Karpas-422 (cell line): ENCODE measurements around the gene DACH1. TPM values are rescaled to one million over a fixed set of nuclear protein-coding genes. Genes with fewer than 3 reads are reported as not detected.
A peak's percentile ranks its signal among the peaks of the same experiment; 100 is the strongest.

ENCODE experiments used
- DNase-seq: peaks from one replicate; pipeline ENCODE4 v3.0.0-alpha.2; 2015
- H2AFZ ChIP-seq: fragments of 200-600 bp; sonication (generic); 2 replicates; pipeline ENCODE4 v1.6.1; 2014; ENCODE audit warnings: antibody characterized with exemption, low read length, mixed read lengths
- H3K27ac ChIP-seq: fragments of 200-600 bp; sonication (generic); 2 replicates; pipeline ENCODE4 v1.5.1; 2014; ENCODE audit warnings: mild to moderate bottlenecking, low read length, moderate library complexity
- H3K27me3 ChIP-seq: fragments of 200-600 bp; sonication (generic); 2 replicates; pipeline ENCODE4 v1.6.1; 2014; ENCODE audit warnings: low read length, mixed read lengths
- H3K36me3 ChIP-seq: fragments of 200-600 bp; sonication (generic); 2 replicates; pipeline ENCODE4 v1.6.1; 2014; ENCODE audit warnings: low read length, mixed read lengths; ENCODE audit not compliant: insufficient read depth
- H3K4me1 ChIP-seq: fragments of 200-600 bp; sonication (generic); 2 replicates; pipeline ENCODE4 v1.6.1; 2014; ENCODE audit warnings: mild to moderate bottlenecking, low read length, mixed read lengths
- H3K4me2 ChIP-seq: fragments of 200-600 bp; sonication (generic); 2 replicates; pipeline ENCODE4 v1.6.1; 2014; ENCODE audit warnings: low read length, low read depth, mild to moderate bottlenecking; ENCODE audit not compliant: poor library complexity, severe bottlenecking
- H3K4me3 ChIP-seq: fragments of 200-600 bp; sonication (generic); 2 replicates; pipeline ENCODE4 v1.5.1; 2014; ENCODE audit warnings: mild to moderate bottlenecking, antibody characterized with exemption, low read length, mixed read lengths
- H3K79me2 ChIP-seq: fragments of 200-600 bp; sonication (generic); 2 replicates; pipeline ENCODE4 v1.6.1; 2014; ENCODE audit warnings: mild to moderate bottlenecking, low read length, mixed read lengths
- H3K9ac ChIP-seq: fragments of 200-600 bp; sonication (generic); 2 replicates; pipeline ENCODE4 v1.6.0; 2014; ENCODE audit warnings: low read length
- H3K9me2 ChIP-seq: fragments of 200-600 bp; sonication (generic), shearing (Covaris generic); replicated peaks from 2 replicates; pipeline ENCODE4 v1.6.0; 2014; ENCODE audit warnings: mild to moderate bottlenecking, low read length, moderate library complexity; ENCODE audit not compliant: insufficient read depth
- H3K9me3 ChIP-seq: fragments of 300-700, 200-600 bp; sonication (generic); 2 replicates; pipeline ENCODE4 v1.6.1; 2014; ENCODE audit warnings: low read length, mixed read lengths
- H4K20me1 ChIP-seq: fragments of 200-600 bp; sonication (generic); 2 replicates; pipeline ENCODE4 v1.6.1; 2014; ENCODE audit warnings: mild to moderate bottlenecking, antibody characterized with exemption, low read length, low read depth; ENCODE audit not compliant: insufficient read depth
- total RNA-seq: library from RNA; depleted of rRNA; stranded (reverse); fragments of >200 nt; shearing (Covaris generic); gene quantifications from 2 replicates; pipeline ENCODE4 v1.2.3, GENCODE V29; 2014; ENCODE audit warnings: low replicate concordance

DACH1 gene
- total RNA-seq, 1 experiment from 2014 or later: not detected

DNA sequence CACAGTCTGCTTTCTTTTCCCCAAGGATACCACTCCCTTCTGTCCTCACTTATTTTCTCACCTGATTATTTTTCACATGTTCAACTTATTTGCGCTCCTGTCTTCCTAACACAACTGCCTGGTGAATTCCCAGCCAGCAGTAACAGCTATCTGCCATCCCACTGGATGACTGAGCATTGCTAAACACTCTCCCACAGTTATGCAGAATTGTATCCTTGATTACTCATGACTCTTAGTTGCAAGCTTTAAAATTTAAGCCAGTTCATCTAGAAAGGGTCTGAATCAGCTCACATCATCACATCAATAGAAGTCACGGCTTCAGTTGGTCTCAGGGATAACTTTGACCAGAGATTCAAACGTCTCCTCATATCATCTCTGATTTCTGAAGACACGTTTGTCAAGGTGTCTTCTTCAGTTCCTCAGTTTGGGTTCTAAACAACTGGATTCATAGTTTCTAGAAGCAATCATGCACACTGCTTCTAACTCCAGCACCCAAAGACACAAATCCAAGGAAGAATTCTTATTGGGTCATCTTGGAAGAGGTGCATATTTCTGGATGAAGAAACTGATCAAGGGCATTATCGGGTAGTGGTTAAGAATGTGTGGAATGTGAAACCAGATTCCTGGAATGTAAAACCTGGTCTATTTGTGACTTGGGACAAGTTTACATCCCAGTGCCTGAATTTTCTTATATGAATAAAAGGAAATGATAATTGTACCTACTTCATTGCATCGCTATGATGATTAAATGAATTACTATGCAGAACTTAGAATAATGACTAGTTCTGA lies 13.9 kb upstream of the DACH1 start:
- Histone ChIP-seq H3K4me1 (no peaks in the 10 kb centered on the region), H3K4me3 (no peak overlapping the region), H3K9ac (no peak overlapping the region), H2AFZ (no peak overlapping the region), H3K79me2 (no peaks in the 10 kb centered on the region), H3K9me2 (no peaks in the 10 kb centered on the region), H4K20me1 (no peaks in the 10 kb centered on the region), H3K36me3 (no peaks in the 10 kb centered on the region), H3K27me3 (no peaks in the 10 kb centered on the region), H3K4me2 (no peak overlapping the region), H3K27ac (no peak overlapping the region), H3K9me3 (peaks cover 4% of the 10 kb centered on the region; the same call in 1 of the 2 replicates)
- no peak for DNase-seq

DNA sequence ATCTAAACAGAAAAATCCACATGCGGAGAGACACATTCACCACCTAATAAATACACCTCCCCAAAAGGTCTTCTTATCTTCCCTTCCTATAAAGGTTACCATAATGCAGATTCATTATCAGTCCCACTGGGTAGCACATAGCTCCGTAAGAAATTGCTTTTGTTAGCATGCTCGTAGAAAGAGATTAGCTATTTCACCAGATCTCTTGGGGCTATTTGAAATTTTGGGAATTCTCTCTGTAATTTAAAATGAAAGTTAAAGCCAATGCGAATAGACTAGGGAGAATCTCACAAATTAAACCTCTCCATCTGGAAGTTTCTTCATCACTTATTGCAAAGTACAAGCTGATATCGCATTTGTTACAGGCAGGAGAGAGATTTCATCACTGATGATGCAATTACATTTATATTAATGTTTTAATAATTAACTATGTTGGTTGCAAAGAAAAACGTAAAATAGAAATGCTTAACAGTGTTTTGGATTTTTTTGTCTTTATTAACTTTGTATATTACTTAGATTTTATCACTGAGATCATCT lies 12.9 kb upstream of the DACH1 start:
- Histone ChIP-seq H3K27ac (no peak overlapping the region), H3K9ac (no peak overlapping the region), H2AFZ (no peak overlapping the region), H3K4me2 (no peak overlapping the region), H3K9me2 (no peaks in the 10 kb centered on the region), H3K36me3 (no peaks in the 10 kb centered on the region), H3K79me2 (no peaks in the 10 kb centered on the region), H3K4me3 (no peak overlapping the region), H3K9me3 (no peaks in the 10 kb centered on the region; the same call in 1 of the 2 replicates), H3K27me3 (no peaks in the 10 kb centered on the region), H4K20me1 (no peaks in the 10 kb centered on the region), H3K4me1 (no peaks in the 10 kb centered on the region)
- no peak for DNase-seq

DNA sequence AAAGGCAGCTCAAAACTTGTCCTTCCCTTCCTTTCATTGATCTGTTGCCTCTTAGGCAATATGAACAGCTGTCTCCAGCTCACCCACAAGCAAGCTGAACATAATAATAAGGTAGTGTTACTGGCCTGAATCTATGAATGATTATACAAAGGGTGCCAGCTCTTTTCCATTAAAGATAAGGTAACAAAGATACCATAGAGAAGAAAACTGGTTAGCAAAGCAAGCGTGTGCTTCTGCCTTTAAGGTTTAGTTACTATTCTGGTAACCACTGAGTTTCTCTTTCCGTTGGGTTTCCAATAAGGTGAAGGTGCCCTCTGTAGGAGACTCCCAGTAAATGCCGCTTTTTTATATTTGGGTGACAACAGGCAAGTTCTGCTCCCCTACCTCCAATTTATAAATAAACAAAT lies 12.1 kb upstream of the DACH1 start:
- Histone ChIP-seq H3K27ac (no peak overlapping the region), H3K27me3 (no peaks in the 10 kb centered on the region), H3K4me2 (no peak overlapping the region), H2AFZ (no peak overlapping the region), H3K9me2 (no peaks in the 10 kb centered on the region), H3K4me1 (no peaks in the 10 kb centered on the region), H3K9ac (no peak overlapping the region), H4K20me1 (no peaks in the 10 kb centered on the region), H3K9me3 (no peaks in the 10 kb centered on the region), H3K4me3 (no peak overlapping the region), H3K79me2 (no peaks in the 10 kb centered on the region), H3K36me3 (no peaks in the 10 kb centered on the region)
- peak; percentile 52 for DNase-seq

DNA sequence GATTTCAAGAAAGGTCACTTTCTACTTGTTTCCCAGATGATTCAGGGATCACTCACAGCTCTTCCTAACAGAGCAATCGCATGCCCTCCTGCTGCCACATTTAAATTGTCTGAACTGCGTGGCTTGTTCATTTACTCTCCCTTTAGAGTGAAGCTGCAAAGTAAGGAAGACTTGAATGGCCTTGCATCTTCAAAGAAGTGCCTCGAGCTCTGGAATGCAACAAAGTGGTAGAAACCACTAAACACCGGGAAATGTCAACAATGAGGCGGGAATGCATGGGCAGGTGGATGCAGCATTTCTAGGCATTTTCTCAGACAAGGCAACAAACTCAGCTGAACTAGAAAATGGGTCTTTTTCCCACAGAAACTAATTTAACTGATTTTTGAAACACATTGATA lies 10.3 kb upstream of the DACH1 start:
- no peak overlapping the region for H3K27ac ChIP-seq
- H2AFZ ChIP-seq: no peak overlapping the region
- H3K4me1 ChIP-seq: no peaks in the 10 kb centered on the region
- H3K9me2 ChIP-seq: no peaks in the 10 kb centered on the region
- no peaks in the 10 kb centered on the region for H4K20me1 ChIP-seq
- no peaks in the 10 kb centered on the region for H3K27me3 ChIP-seq
- no peak overlapping the region for H3K4me3 ChIP-seq
- no peak overlapping the region for H3K4me2 ChIP-seq
- H3K9me3 ChIP-seq: no peaks in the 10 kb centered on the region
- H3K36me3 ChIP-seq: no peaks in the 10 kb centered on the region
- DNase-seq: no peak
- H3K9ac ChIP-seq: no peak overlapping the region
- no peaks in the 10 kb centered on the region for H3K79me2 ChIP-seq

DNA sequence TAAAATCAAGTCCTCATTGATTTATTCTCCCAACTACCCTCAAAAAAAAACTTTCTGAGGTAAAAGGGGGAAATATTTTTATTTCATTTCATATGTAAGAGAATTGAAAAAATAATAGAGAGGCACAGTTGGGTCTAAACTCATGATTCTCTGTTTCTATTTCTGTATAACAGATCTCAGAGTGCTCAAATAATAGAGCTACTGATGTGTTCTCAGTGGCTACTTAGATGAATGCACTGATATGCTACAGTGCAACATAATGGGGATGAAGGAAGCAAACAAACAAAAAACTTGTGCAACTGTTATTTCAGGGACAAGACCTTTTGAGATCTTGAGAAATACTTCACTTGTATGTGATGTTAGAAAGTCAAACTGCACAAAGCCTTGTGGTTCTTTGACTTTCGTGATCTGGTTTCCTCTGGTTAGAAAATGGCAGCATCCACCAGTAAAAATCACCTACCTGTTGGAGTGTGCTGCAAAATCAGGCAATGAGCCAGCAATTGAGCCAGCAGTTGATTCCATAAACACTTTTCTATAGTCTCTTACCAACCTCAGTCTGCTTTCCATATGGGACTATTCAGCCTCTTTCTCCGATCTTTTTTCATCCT lies 9.7 kb upstream of the DACH1 start:
- Histone ChIP-seq H3K4me2 (no peak overlapping the region), H3K27ac (no peak overlapping the region), H3K4me3 (no peak overlapping the region), H3K9me3 (no peaks in the 10 kb centered on the region), H3K9me2 (no peaks in the 10 kb centered on the region), H4K20me1 (no peaks in the 10 kb centered on the region), H3K79me2 (no peaks in the 10 kb centered on the region), H3K27me3 (no peaks in the 10 kb centered on the region), H3K9ac (no peak overlapping the region), H2AFZ (no peak overlapping the region), H3K36me3 (no peaks in the 10 kb centered on the region), H3K4me1 (no peaks in the 10 kb centered on the region)
- no peak for DNase-seq

DNA sequence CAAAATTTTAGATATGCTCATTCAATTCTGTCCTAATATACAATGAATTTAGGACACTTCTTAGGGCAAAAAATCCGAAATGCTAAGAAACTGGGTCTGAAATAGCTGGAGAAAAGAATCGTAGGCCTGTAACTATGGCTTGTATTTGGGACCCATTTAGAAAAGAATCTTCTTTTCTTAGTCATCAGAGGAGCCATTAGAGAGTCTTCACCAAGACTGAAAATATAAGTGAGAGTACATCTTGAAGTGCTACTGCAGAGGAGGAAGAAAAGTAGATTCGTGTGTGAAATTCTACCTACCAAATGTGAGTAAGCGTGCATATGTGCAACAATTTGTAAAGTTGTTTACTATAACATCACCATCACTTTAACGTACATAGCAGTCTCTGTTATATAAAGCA lies 8.8 kb upstream of the DACH1 start:
- Histone ChIP-seq H3K9me3 (no peaks in the 10 kb centered on the region), H3K27me3 (no peaks in the 10 kb centered on the region), H3K9me2 (no peaks in the 10 kb centered on the region), H3K4me3 (no peak overlapping the region), H3K4me1 (no peaks in the 10 kb centered on the region), H4K20me1 (no peaks in the 10 kb centered on the region), H3K9ac (no peak overlapping the region), H3K79me2 (no peaks in the 10 kb centered on the region), H2AFZ (no peak overlapping the region), H3K4me2 (no peak overlapping the region), H3K27ac (no peak overlapping the region), H3K36me3 (no peaks in the 10 kb centered on the region)
- DNase-seq: no peak

DNA sequence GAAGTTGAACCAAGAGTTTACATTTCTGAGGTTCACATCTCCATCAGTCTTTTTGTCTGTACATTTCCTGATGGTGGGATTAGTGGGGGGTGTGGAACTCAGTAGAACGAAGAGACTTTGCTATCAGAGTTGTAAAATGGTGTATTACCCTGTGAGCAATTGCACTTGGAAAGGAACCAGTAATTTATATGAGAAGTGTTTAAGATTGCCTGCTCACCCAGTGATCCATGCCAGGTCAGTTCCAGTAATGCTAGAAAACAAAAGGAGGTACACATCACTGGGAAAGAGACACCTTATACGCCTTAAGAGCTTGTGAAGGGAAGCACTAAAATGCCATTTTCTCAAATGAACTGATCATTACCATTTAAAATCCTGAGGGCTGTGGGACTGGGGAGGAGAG lies 7.5 kb upstream of the DACH1 start:
- no peaks in the 10 kb centered on the region for H3K4me1 ChIP-seq
- H4K20me1 ChIP-seq: no peaks in the 10 kb centered on the region
- H3K4me3 ChIP-seq: no peak overlapping the region
- no peak overlapping the region for H3K27ac ChIP-seq
- H3K27me3 ChIP-seq: no peaks in the 10 kb centered on the region
- H3K79me2 ChIP-seq: no peaks in the 10 kb centered on the region
- H3K9me2 ChIP-seq: no peaks in the 10 kb centered on the region
- H3K36me3 ChIP-seq: no peaks in the 10 kb centered on the region
- H3K9me3 ChIP-seq: no peaks in the 10 kb centered on the region
- no peak for DNase-seq
- no peak overlapping the region for H2AFZ ChIP-seq
- no peak overlapping the region for H3K4me2 ChIP-seq
- H3K9ac ChIP-seq: no peak overlapping the region

DNA sequence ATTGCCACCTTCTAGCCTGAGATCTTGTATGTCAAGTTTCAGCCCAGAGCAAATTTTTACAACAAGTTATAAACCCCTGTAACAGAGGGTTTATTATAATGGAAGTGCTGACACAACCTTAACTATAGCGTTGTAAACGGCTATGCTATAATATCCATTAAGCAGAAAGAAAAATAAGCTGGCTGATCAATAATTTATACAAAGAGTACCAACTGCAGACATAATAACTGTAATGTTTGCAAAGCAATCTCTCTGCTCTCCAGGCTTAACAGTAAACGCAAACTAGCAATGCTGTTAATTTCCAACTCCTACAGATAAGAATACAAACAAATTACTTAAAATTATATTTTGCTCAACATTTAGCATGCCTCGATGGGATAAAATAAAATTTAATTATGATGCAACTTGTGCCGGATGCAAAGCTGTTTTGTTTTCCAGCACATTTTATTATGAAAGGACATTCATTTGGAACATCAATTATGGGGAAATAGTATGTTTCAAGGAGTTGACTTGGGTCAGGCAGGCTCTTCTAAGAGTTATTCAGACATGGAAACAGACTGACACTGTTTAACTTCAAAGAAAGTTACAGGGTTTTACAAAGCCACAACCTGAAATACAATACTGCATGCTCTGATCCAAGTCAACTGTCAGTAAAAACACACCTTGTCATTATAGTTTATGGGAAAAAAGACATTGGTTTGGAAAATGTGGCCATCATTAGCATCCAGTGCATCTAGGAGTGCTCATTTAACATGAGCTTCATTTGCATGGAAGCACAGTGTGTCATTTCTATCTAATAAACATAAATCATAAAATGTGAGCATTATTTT lies 6.6 kb upstream of the DACH1 start:
- H3K36me3 ChIP-seq: no peaks in the 10 kb centered on the region
- no peaks in the 10 kb centered on the region for H4K20me1 ChIP-seq
- no peaks in the 10 kb centered on the region for H3K27me3 ChIP-seq
- H3K27ac ChIP-seq: no peak overlapping the region
- H3K9ac ChIP-seq: no peak overlapping the region
- H3K4me3 ChIP-seq: no peak overlapping the region
- no peak for DNase-seq
- H3K79me2 ChIP-seq: no peaks in the 10 kb centered on the region
- H3K4me2 ChIP-seq: no peak overlapping the region
- no peak overlapping the region for H2AFZ ChIP-seq
- no peaks in the 10 kb centered on the region for H3K4me1 ChIP-seq
- no peaks in the 10 kb centered on the region; the same call in 1 of the 2 replicates for H3K9me3 ChIP-seq
- no peaks in the 10 kb centered on the region for H3K9me2 ChIP-seq
